SK-N-MC (cell line): ENCODE results near the gene HTR4.

ENCODE experiments used
- EZH2 ChIP-seq: fragments of 200-600 bp; sonication (generic); IDR thresholded peaks from one replicate; pipeline ENCODE4 v1.6.1; 2017; ENCODE audit warnings: antibody characterized with exemption
- POLR2AphosphoS5 ChIP-seq: IDR thresholded peaks from 2 replicates; pipeline ENCODE4 v1.6.1; 2012; ENCODE audit warnings: mild to moderate bottlenecking, low read depth, low read length, borderline replicate concordance

DNA sequence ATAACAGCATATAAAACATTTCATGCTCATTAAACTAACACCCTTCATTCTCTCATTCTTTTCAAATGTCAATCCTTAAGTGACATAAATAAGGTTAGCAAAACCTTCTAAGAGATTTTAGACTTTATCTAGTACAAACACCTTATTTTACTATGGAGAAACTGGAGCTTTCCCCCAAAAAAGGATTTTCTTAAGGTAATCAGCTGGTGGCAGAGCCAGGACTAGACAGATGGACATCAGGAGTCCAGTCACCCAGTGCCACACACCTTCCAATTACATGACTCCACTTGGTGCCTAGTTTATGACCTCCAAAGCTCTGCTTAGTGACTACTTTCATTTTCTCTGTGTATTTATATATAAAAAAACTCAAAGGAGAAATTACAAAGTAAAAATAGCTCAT is 70.2 kb downstream of the HTR4 start:
- TF ChIP-seq POLR2AphosphoS5 = no peak
- TF ChIP-seq EZH2 = no peak
